Mucosa of rectum (tissue), 2 donors: ENCODE data around the gene KIAA1671.

ENCODE experiments used
- H3K27ac ChIP-seq, 2 donors: one replicate each; pipeline ENCODE4 v1.7.0; 2013; ENCODE audit warnings: inconsistent platforms in 2 of 2, low read depth in 2 of 2, low read length in 2 of 2
- H3K27me3 ChIP-seq, 2 donors: one replicate each; pipeline ENCODE4 v1.7.0; 2013; ENCODE audit warnings: low read length in 2 of 2; ENCODE audit not compliant: control insufficient read depth in 2 of 2, insufficient read depth in 2 of 2
- H3K36me3 ChIP-seq, 2 donors: one replicate each; pipeline ENCODE4 v1.7.0; 2013; ENCODE audit warnings: low read length in 2 of 2; ENCODE audit not compliant: control insufficient read depth in 2 of 2, insufficient read depth in 2 of 2
- H3K4me1 ChIP-seq, 2 donors: one replicate each; pipeline ENCODE4 v1.7.0; 2013; ENCODE audit warnings: low read length in 2 of 2, mild to moderate bottlenecking in 1 of 2; ENCODE audit not compliant: control insufficient read depth in 2 of 2, insufficient read depth in 2 of 2
- H3K4me3 ChIP-seq, 2 donors: one replicate each; pipeline ENCODE4 v1.7.0; 2013; ENCODE audit warnings: low read length in 2 of 2
- H3K9ac ChIP-seq, 2 donors: one replicate each; pipeline ENCODE4 v1.7.0; 2013; ENCODE audit warnings: low read length in 2 of 2, low read depth in 1 of 2, mild to moderate bottlenecking in 1 of 2
- H3K9me3 ChIP-seq, 2 donors: one replicate each; pipeline ENCODE4 v1.7.0; 2013; ENCODE audit warnings: low read length in 2 of 2; ENCODE audit not compliant: control insufficient read depth in 2 of 2
- donor health status: healthy.
- donor health status: Normal muscosa, but diverticular disease.

KIAA1671 gene

DNA sequence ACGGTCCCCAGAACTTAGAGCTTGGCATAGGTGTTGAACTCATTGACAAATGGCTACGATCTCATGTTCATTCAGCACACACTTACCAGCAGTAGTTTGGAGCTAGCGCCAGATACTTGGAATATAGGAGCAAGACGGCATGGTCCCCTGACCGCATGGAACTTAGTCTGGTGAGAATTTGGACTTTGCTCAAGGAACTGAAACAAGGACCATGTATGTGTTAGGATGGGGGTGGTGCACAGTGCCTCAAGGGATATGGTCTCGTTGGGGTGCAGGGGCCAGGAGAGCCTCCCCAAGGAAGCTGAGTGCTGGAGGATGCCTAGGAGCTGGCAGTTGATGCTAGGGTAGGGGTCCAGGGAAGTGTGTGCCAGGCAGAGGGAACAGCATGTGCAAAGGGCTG lies 119.2 kb downstream of the KIAA1671 start:
- H3K4me3 ChIP-seq, result no peak overlapping the region
- H3K9me3 ChIP-seq, result no peaks in the 10 kb centered on the region
- H3K27ac ChIP-seq, result no peak overlapping the region
- peaks cover 0 to 3% of the 10 kb centered on the region in 2 donors for H3K27me3 ChIP-seq
- H3K4me1 ChIP-seq, result peaks cover 0 to 4% of the 10 kb centered on the region in 2 donors
- no peak overlapping the region for H3K9ac ChIP-seq
- H3K36me3 ChIP-seq, result peaks cover 0 to 13% of the 10 kb centered on the region in 2 donors

DNA sequence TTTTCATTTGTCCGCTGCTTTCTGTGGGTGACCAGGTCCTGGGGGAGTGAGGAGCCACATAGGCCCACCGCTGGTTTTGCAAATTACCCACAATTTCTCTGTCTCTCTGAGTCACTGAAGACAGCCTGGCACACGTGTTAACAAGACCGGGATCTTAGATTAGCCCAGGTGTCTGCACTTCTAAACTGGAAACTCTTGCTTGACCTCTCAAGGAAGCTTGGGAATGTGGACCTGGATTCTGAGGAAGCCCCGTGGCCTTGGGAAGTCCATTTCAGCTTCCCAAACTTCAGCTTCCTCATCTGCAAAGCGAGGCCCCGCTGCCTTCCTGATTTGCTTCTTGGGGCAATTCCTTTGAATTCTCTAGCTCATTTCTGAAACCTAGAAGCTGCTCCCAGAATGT lies 119.9 kb downstream of the KIAA1671 start:
- Histone ChIP-seq H3K4me1 (peaks cover 0 to 4% of the 10 kb centered on the region in 2 donors), H3K27me3 (peaks cover 0 to 3% of the 10 kb centered on the region in 2 donors), H3K27ac (no peak overlapping the region), H3K9ac (no peak overlapping the region), H3K36me3 (peaks cover 0 to 13% of the 10 kb centered on the region in 2 donors), H3K4me3 (no peak overlapping the region), H3K9me3 (no peaks in the 10 kb centered on the region)

DNA sequence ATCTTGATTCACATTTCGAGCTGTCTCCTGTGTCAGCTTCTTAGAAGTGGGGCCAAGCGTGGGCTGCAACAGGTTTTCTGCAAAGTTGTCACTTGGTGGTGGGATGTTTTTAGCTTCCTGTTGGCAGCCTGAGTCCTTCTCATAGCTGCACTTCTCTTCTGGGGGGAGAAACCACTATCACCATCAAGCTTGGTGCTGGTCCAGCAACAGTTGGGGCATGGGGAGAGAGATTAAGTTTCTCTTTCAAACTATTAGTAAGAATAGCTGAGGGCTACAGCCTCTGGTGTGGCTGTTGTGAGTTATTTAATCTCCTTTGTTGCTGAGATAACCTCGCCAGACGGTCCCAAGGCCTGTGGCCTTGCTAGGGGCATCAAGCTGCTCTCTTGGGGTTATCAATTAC lies 123.8 kb downstream of the KIAA1671 start:
- Histone ChIP-seq H3K9me3 (no peaks in the 10 kb centered on the region), H3K9ac (no peak overlapping the region), H3K4me3 (no peak overlapping the region), H3K36me3 (peaks cover 0 to 10% of the 10 kb centered on the region in 2 donors), H3K27me3 (no peaks in the 10 kb centered on the region), H3K27ac (peak overlapping the region in 1 of 2 donors; percentile 11), H3K4me1 (no peaks in the 10 kb centered on the region)

DNA sequence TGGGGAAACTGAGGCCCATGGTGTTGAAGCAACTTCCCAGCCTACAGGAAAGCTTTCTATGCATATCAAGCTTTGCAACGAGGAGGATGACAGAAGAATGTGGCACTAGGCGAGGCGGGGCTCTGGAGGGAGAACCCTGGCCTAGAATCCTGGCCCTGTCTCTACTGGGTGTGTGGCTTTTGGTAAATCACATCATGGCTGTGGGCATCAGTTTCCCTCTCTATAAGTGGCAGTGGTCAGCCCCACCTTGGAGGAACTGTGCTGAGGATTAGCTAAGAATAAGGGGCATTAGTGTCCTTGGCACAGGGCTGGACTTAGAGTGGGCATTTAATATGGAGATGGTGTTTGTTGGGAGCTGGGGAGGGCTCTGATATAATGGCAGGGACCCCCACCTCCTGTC lies 124.5 kb downstream of the KIAA1671 start:
- H3K36me3 ChIP-seq, result peaks cover 0 to 5% of the 10 kb centered on the region in 2 donors
- H3K9ac ChIP-seq, result no peak overlapping the region
- H3K9me3 ChIP-seq, result no peaks in the 10 kb centered on the region
- no peaks in the 10 kb centered on the region for H3K27me3 ChIP-seq
- H3K4me3 ChIP-seq, result no peak overlapping the region
- no peak overlapping the region for H3K27ac ChIP-seq
- H3K4me1 ChIP-seq, result no peaks in the 10 kb centered on the region

DNA sequence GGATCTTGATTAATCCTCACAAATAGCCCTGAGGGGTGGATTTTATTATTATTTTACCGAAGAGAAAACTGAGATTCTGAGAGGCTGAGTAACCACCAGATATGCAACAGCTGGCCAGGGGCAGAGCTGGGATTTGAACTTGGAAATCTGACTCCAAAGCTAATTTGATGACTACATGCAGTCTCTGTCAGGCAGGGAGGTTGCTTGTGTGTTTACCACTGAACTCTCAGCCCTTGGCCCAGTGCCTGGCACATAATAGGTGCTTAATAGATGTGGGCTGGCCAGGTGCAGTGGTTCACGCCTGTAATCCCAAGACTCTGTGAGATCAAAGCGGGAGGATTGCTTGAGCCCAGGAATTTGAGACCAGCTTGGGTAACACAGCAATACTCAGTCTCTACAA lies 125.4 kb downstream of the KIAA1671 start:
- H3K4me3 ChIP-seq, result no peak overlapping the region
- no peaks in the 10 kb centered on the region for H3K9me3 ChIP-seq
- H3K9ac ChIP-seq, result no peak overlapping the region
- H3K4me1 ChIP-seq, result no peaks in the 10 kb centered on the region
- H3K27ac ChIP-seq, result no peak overlapping the region
- H3K36me3 ChIP-seq, result no peaks in the 10 kb centered on the region
- H3K27me3 ChIP-seq, result no peaks in the 10 kb centered on the region

DNA sequence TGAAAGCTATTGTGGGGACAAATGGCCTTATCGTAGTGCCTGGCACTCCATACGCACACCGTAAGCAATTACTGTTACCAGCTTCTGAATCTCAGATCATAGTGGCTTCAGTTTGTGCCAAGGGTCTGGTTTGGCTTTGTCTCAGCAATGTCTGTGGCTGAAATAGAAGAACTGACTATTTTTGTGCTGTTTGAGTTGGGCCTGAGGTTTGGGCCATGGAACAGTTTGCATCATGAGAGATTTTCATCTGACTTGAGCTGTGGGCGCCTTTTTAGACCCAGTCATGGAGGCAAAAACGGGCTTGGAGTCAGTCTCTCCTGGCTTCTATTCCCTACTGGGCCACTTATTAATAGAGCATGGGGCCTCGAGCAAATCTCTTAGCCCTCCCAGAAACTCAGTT lies 126.1 kb downstream of the KIAA1671 start:
- no peak overlapping the region for H3K9ac ChIP-seq
- H3K36me3 ChIP-seq, result no peaks in the 10 kb centered on the region
- no peaks in the 10 kb centered on the region for H3K4me1 ChIP-seq
- H3K27ac ChIP-seq, result no peak overlapping the region
- no peaks in the 10 kb centered on the region for H3K9me3 ChIP-seq
- no peaks in the 10 kb centered on the region for H3K27me3 ChIP-seq
- H3K4me3 ChIP-seq, result no peak overlapping the region

DNA sequence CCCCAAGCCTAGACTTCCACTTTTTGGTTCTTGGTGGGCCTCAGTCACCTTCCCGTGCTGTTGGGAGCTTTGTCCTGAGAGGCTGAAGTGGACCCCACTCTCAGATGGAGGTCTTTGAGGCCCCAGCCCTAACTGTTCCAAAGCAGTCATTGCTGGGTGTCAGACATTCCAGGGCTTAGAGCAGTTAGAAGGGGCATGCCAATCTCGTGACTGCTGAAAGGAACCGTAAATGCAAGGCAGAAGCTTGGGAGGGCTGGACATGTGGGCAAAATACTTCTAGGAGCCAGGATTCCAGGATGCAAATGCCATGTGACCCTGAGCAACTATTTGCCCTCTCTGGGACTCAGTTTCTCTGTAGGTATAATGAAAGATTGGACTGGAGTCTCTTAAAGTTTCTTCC lies 128.3 kb downstream of the KIAA1671 start:
- no peaks in the 10 kb centered on the region for H3K27me3 ChIP-seq
- no peak overlapping the region for H3K9ac ChIP-seq
- no peak overlapping the region for H3K27ac ChIP-seq
- H3K4me3 ChIP-seq, result no peak overlapping the region
- H3K9me3 ChIP-seq, result no peaks in the 10 kb centered on the region
- no peaks in the 10 kb centered on the region for H3K36me3 ChIP-seq
- H3K4me1 ChIP-seq, result peaks cover 0 to 2% of the 10 kb centered on the region in 2 donors

DNA sequence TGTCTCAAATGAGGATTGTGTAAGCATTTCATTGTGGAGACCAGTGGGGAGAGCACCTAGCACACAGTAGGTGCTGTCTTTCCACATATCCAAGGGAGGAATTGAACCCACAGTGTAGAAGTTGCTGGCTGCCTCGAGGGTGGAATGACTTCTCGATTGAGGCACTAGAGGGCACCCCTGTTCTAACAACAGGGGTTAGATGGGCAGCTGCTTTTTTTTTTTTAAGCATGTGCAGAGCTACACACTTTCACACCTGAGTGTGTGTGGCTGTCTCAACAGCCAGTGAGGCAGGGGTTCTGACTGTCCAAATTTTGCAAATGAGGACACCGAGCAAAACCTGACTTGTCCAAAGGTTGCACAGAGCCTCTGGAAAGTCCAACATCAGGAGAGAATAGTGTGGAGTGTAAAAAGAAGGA lies 128.9 kb downstream of the KIAA1671 start:
- Histone ChIP-seq H3K4me1 (peaks cover 0 to 8% of the 10 kb centered on the region in 2 donors), H3K27ac (no peak overlapping the region), H3K4me3 (no peak overlapping the region), H3K9me3 (no peaks in the 10 kb centered on the region), H3K36me3 (no peaks in the 10 kb centered on the region), H3K27me3 (no peaks in the 10 kb centered on the region), H3K9ac (no peak overlapping the region)

DNA sequence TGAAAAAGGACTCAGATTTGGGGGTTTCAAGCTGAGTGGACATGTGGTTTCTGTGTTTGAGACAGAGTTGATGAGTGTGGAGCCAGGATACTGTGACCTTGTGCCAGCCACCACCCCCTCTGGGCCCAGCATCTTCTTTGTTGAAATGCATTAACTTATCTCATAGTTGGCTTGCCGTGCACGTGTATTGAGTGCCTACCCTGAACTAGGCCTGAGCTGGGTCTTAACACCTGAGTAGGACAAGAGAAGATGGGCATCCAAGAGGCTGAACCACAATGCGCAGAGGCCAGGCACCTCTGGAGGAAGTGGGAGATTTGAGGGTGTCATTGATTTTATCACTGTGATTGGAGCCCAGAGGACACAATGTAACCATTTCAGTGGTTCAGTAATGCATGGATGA lies 129.6 kb downstream of the KIAA1671 start:
- H3K27ac ChIP-seq, result no peak overlapping the region
- no peak overlapping the region for H3K4me3 ChIP-seq
- peaks cover 0 to 8% of the 10 kb centered on the region in 2 donors for H3K4me1 ChIP-seq
- no peaks in the 10 kb centered on the region for H3K27me3 ChIP-seq
- no peaks in the 10 kb centered on the region for H3K36me3 ChIP-seq
- no peak overlapping the region for H3K9ac ChIP-seq
- no peaks in the 10 kb centered on the region for H3K9me3 ChIP-seq

DNA sequence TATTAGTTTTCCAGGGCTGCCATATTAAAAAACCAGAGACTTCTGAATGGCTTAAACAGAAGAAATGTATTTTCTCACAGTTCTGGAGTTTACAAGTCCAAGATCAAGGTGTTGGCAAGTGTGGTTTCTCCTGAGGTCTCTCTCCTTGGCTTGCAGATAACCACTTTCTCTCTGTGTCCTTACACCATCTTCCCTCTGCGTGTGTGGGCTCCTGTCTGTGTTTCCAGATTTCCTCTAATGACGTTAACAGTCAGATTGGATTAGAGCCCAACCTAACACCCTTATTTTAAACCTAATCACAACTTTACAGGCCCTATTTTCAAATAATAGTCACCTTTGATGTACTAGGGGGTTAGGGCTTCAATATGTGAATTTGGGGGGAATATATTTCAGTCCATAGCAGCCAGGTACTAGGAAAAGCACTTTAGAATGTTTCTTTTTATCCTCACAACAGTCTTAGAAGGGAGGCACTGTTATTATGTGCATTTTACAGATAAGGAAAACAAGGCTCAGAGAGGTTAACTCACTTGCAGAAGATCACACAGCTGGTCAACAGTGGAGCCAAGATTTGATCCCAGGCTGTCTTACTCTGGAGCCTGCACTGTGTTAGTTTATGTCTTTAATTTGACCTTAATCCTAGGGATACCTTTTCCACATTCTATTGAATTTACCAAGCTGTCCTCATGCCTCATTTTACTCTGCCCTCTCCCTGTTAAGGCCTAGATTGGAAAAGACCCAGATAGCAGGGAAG lies 130.7 kb downstream of the KIAA1671 start:
- Histone ChIP-seq H3K36me3 (no peaks in the 10 kb centered on the region), H3K4me1 (peaks cover 0 to 8% of the 10 kb centered on the region in 2 donors), H3K4me3 (no peak overlapping the region), H3K27ac (no peak overlapping the region), H3K9me3 (no peaks in the 10 kb centered on the region), H3K27me3 (no peaks in the 10 kb centered on the region), H3K9ac (no peak overlapping the region)
